Stimulated activated CD4-positive, alpha-beta T cell treated with anti-CD3 and anti-CD28 coated beads, Interleukin-4, amount 100 ng/mL, for 4 hours (primary cell): ENCODE results near the gene KLRG1.

ENCODE experiments used
- DNase-seq, 2 experiments: peaks; one replicate each; pipeline ENCODE4 v3.0.0-alpha.2; 2020

KLRG1 gene

GRCh38 chr12:8987163-8987562 is 2.2 kb upstream of the KLRG1 start:
- no peak for DNase-seq

GRCh38 chr12:8987685-8988084 is 1.7 kb upstream of the KLRG1 start:
- DNase-seq: no peak

- DNase-seq: no peak
Measured at GRCh38 chr12:8991371-8992345, 2.3 kb downstream of the KLRG1 start.

GRCh38 chr12:8993827-8994226 is 4.5 kb downstream of the KLRG1 start:
- DNase-seq: no peak

GRCh38 chr12:8995021-8995775 is 5.9 kb downstream of the KLRG1 start:
- no peak for DNase-seq

GRCh38 chr12:8996682-8997405 is 7.5 kb downstream of the KLRG1 start:
- peak in 1 of 2 experiments; percentile 15 for DNase-seq

GRCh38 chr12:9001233-9001632 is 11.9 kb downstream of the KLRG1 start:
- no peak for DNase-seq

- no peak for DNase-seq
Measured at GRCh38 chr12:9002335-9002734, 13.0 kb downstream of the KLRG1 start.

GRCh38 chr12:9022592-9022991 is 33.2 kb downstream of the KLRG1 start:
- DNase-seq: no peak

GRCh38 chr12:9024512-9024911 is 35.2 kb downstream of the KLRG1 start:
- no peak for DNase-seq

- DNase-seq: no peak
Measured at GRCh38 chr12:9027161-9028059, 38.1 kb downstream of the KLRG1 start.

GRCh38 chr12:9030776-9031175 is 41.4 kb downstream of the KLRG1 start:
- DNase-seq: no peak

- DNase-seq: no peak
Measured at GRCh38 chr12:9032202-9032964, 43.0 kb downstream of the KLRG1 start.

GRCh38 chr12:9033265-9033887 is 44.0 kb downstream of the KLRG1 start:
- no peak for DNase-seq

- no peak for DNase-seq
Measured at GRCh38 chr12:9034095-9034494, 44.7 kb downstream of the KLRG1 start.

GRCh38 chr12:9036227-9036626 is 46.9 kb downstream of the KLRG1 start:
- no peak for DNase-seq

- DNase-seq: no peak
Measured at GRCh38 chr12:9037431-9037830, 48.1 kb downstream of the KLRG1 start.

- DNase-seq: peak in 1 of 2 experiments; percentile 9
Measured at GRCh38 chr12:9039397-9039977, 50.1 kb downstream of the KLRG1 start.

GRCh38 chr12:9040484-9041186 is 51.3 kb downstream of the KLRG1 start:
- no peak for DNase-seq

GRCh38 chr12:9041321-9041720 is 52.0 kb downstream of the KLRG1 start:
- DNase-seq: no peak
